Esophagus muscularis mucosa (tissue), 4 donors: ENCODE measurements around the gene CELF4. TPM values are rescaled to one million over a fixed set of nuclear protein-coding genes. Genes with fewer than 3 reads are reported as not detected.
A peak's percentile ranks its signal among the peaks of the same experiment; 100 is the strongest.

ENCODE experiments used
- DNase-seq: peaks from one replicate; pipeline ENCODE4 v3.0.0-alpha.2; 2017; ENCODE audit errors: extremely low spot score
- H3K27ac ChIP-seq, 4 donors: fragments of 200-600 bp; sonication (generic); replicated peaks in 1 of 4; 1 replicate in 3 of 4; 2 replicates in 1 of 4; pipeline ENCODE4 v1.5.1; 2016 to 2019; ENCODE audit warnings: mild to moderate bottlenecking in 1 of 4
- H3K27me3 ChIP-seq, 4 donors: fragments of 200-600 bp; sonication (generic); one replicate each; pipeline versions ENCODE4 v1.5.1 to v1.6.0; 2016 to 2019
- H3K36me3 ChIP-seq, 4 donors: fragments of 200-600 bp; sonication (generic); one replicate each; pipeline ENCODE4 v1.5.1; 2016 to 2019
- H3K4me1 ChIP-seq, 4 donors: fragments of 200-600 bp; sonication (generic); one replicate each; pipeline ENCODE4 v1.5.1; 2016 to 2019
- H3K4me3 ChIP-seq, 4 donors: fragments of 200-600 bp; sonication (generic); 1 replicate in 2 of 4; 2 replicates in 2 of 4; pipeline ENCODE4 v1.5.1; 2016 to 2019; ENCODE audit warnings: mild to moderate bottlenecking in 4 of 4, moderate library complexity in 1 of 4
- H3K9me3 ChIP-seq, 4 donors: fragments of 200-600 bp; sonication (generic); 1 replicate in 3 of 4; 2 replicates in 1 of 4; pipeline ENCODE4 v1.5.1; 2016 to 2019
- CTCF ChIP-seq, 3 experiments: fragments of 200-600 bp in 2 of 3; fragments of 450-650 bp in 1 of 3; sonication (generic) in 2 of 3; IDR thresholded peaks; one replicate each; pipeline ENCODE4 v1.5.1; 2017 to 2019; ENCODE audit warnings: antibody characterized with exemption in 3 of 3, mild to moderate bottlenecking in 2 of 3, moderate library complexity in 1 of 3
- EP300 ChIP-seq: sonication (generic); formaldehyde crosslinking; IDR thresholded peaks from one replicate; pipeline ENCODE4 v1.6.1; 2017; ENCODE audit warnings: antibody characterized with exemption
- POLR2A ChIP-seq: fragments of 450-650 bp; IDR thresholded peaks from one replicate; pipeline ENCODE4 v1.6.1; 2017; ENCODE audit warnings: antibody characterized with exemption, moderate library complexity, mild to moderate bottlenecking, low read depth
- POLR2AphosphoS5 ChIP-seq, 2 donors: sonication (generic); formaldehyde crosslinking; IDR thresholded peaks; one replicate each; pipeline ENCODE4 v1.6.1; 2017; ENCODE audit warnings: antibody characterized with exemption in 2 of 2
- WGBS: methylation state at CpG from one replicate; pipeline ENCODE4 v1.1.5; 2018; 5-methylcytosine and 5-hydroxymethylcytosine counted together
- intact Hi-C: fragments of 100-400 bp; cut with DNase I; formaldehyde crosslinking; loops from one replicate; pipeline ENCODE4 v1.15.1; 2023
- total RNA-seq, 4 donors: library from RNA; depleted of rRNA; stranded (reverse); fragments of >200 nt; gene quantifications; one replicate each; pipeline versions ENCODE4 v1.1.0 to v1.2.1, GENCODE V29; 2016

The CELF4 gene
- total RNA-seq, 4 donors from 2014 or later, result 0.86 to 1.8 (median 1.7) TPM

GRCh38 chr18:37456395-37456794 lies 109.2 kb downstream of the CELF4 start:
- TF ChIP-seq POLR2AphosphoS5 (IDR thresholded peaks at IDR 0.05) (no peak), CTCF (IDR thresholded peaks at IDR 0.05) (no peak), POLR2A (no peak), EP300 (no peak)
- H3K27me3 ChIP-seq, result no peaks in the 10 kb centered on the region
- intact Hi-C loops, result no loop called here
- H3K36me3 ChIP-seq, result no peaks in the 10 kb centered on the region
- H3K27ac ChIP-seq, result no peak overlapping the region
- H3K4me1 ChIP-seq, result peaks cover 0 to 25% (median 20%) of the 10 kb centered on the region in 4 donors
- DNase-seq, result no peak
- H3K9me3 ChIP-seq, result no peaks in the 10 kb centered on the region
- no peak overlapping the region for H3K4me3 ChIP-seq
- WGBS, result 91% methylated on average over 5 of the region's 5 CpGs

GRCh38 chr18:37453752-37454151 lies 111.8 kb downstream of the CELF4 start:
- Histone ChIP-seq H3K9me3 (no peaks in the 10 kb centered on the region), H3K4me1 (peaks cover 0 to 32% (median 26%) of the 10 kb centered on the region in 4 donors), H3K4me3 (no peak overlapping the region), H3K36me3 (no peaks in the 10 kb centered on the region), H3K27me3 (no peaks in the 10 kb centered on the region), H3K27ac (peak overlapping the region in 1 of 4 donors; percentile 5)
- intact Hi-C loops, result no loop called here
- DNase-seq, result no peak
- 48% methylated on average over 3 of the region's 3 CpGs for WGBS
- TF ChIP-seq POLR2AphosphoS5 (IDR thresholded peaks at IDR 0.05) (no peak), CTCF (IDR thresholded peaks at IDR 0.05) (no peak), POLR2A (no peak), EP300 (no peak)

- TF ChIP-seq POLR2A (no peak), CTCF (IDR thresholded peaks at IDR 0.05) (no peak), EP300 (no peak)
- peak overlapping the region in 1 of 4 donors; percentile 51 for H3K27ac ChIP-seq
- no peaks in the 10 kb centered on the region for H3K9me3 ChIP-seq
- intact Hi-C loops, result no loop called here
- H3K27me3 ChIP-seq, result no peaks in the 10 kb centered on the region
- 41% methylated on average over 4 of the region's 4 CpGs for WGBS
- no peaks in the 10 kb centered on the region for H3K36me3 ChIP-seq
- H3K4me1 ChIP-seq, result peaks cover 0 to 32% (median 26%) of the 10 kb centered on the region in 4 donors
- H3K4me3 ChIP-seq, result no peak overlapping the region
- DNase-seq, result no peak
These were observed 112.8 kb downstream of the CELF4 start for GRCh38 chr18:37452682-37453385.

- intact Hi-C loops, result no loop called here
- no peaks in the 10 kb centered on the region for H3K36me3 ChIP-seq
- H3K27ac ChIP-seq, result no peak overlapping the region
- no peak for TF ChIP-seq POLR2AphosphoS5 (IDR thresholded peaks at IDR 0.05)
- TF ChIP-seq CTCF (IDR thresholded peaks at IDR 0.05), result no peak
- 88% methylated on average over 4 of the region's 6 CpGs for WGBS
- H3K9me3 ChIP-seq, result no peaks in the 10 kb centered on the region
- no peak for DNase-seq
- no peaks in the 10 kb centered on the region for H3K27me3 ChIP-seq
- no peak overlapping the region for H3K4me3 ChIP-seq
- peaks cover 0 to 32% (median 26%) of the 10 kb centered on the region in 4 donors for H3K4me1 ChIP-seq
These were observed 113.6 kb downstream of the CELF4 start for GRCh38 chr18:37452015-37452414.

GRCh38 chr18:37451239-37451825 lies 114.3 kb downstream of the CELF4 start:
- intact Hi-C loops, result no loop called here
- no peaks in the 10 kb centered on the region for H3K9me3 ChIP-seq
- TF ChIP-seq POLR2AphosphoS5 (IDR thresholded peaks at IDR 0.05), result no peak
- no peak for TF ChIP-seq CTCF (IDR thresholded peaks at IDR 0.05)
- TF ChIP-seq EP300, result no peak
- TF ChIP-seq POLR2A, result no peak
- WGBS, result 95% methylated on average over 8 of the region's 14 CpGs
- peaks cover 0 to 32% (median 26%) of the 10 kb centered on the region in 4 donors for H3K4me1 ChIP-seq
- no peak for DNase-seq
- H3K27me3 ChIP-seq, result no peaks in the 10 kb centered on the region
- no peak overlapping the region for H3K4me3 ChIP-seq
- H3K27ac ChIP-seq, result no peak overlapping the region
- H3K36me3 ChIP-seq, result no peaks in the 10 kb centered on the region
